HL-60 (cell line): ENCODE data around the gene SPATA7.

ENCODE experiments used
- POLR2AphosphoS5 ChIP-seq: IDR thresholded peaks from 2 replicates; pipeline ENCODE4 v1.6.1; 2012; ENCODE audit warnings: low read depth
- REST ChIP-seq: IDR thresholded peaks from 2 replicates; pipeline ENCODE4 v1.6.1; 2012; ENCODE audit warnings: low read depth; ENCODE audit not compliant: insufficient replicate concordance
- TF ChIP-seq, protein P1 (sequence below): IDR thresholded peaks from one replicate; pipeline ENCODE4 v1.5.1; 2011; ENCODE audit warnings: low read length, control low read depth, inconsistent platforms; ENCODE audit not compliant: insufficient read depth

GRCh38 chr14:88452231-88452630 is 66.8 kb downstream of the SPATA7 start:
- TF ChIP-seq, protein P1, sequence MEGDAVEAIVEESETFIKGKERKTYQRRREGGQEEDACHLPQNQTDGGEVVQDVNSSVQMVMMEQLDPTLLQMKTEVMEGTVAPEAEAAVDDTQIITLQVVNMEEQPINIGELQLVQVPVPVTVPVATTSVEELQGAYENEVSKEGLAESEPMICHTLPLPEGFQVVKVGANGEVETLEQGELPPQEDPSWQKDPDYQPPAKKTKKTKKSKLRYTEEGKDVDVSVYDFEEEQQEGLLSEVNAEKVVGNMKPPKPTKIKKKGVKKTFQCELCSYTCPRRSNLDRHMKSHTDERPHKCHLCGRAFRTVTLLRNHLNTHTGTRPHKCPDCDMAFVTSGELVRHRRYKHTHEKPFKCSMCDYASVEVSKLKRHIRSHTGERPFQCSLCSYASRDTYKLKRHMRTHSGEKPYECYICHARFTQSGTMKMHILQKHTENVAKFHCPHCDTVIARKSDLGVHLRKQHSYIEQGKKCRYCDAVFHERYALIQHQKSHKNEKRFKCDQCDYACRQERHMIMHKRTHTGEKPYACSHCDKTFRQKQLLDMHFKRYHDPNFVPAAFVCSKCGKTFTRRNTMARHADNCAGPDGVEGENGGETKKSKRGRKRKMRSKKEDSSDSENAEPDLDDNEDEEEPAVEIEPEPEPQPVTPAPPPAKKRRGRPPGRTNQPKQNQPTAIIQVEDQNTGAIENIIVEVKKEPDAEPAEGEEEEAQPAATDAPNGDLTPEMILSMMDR, result no peak
- no peak for TF ChIP-seq POLR2AphosphoS5
- TF ChIP-seq REST, result no peak
